HG03469 (cell line): Measurements from ENCODE around the gene MFAP2.

Source experiments
- ATAC-seq: cut with Tn5 transposase; IDR thresholded peaks from one replicate; pipeline ENCODE4 v1.9.1; 2021; ENCODE audit warnings: mild to moderate bottlenecking, moderate library complexity, moderate number of reproducible peaks; ENCODE audit not compliant: unreplicated experiment

MFAP2 gene

GRCh38 chr1:16981269-16981849 lies 939 bp upstream of the MFAP2 start:
- ATAC-seq = no peak

GRCh38 chr1:16979475-16980327 lies 719 bp downstream of the MFAP2 start:
- ATAC-seq = no peak

DNA sequence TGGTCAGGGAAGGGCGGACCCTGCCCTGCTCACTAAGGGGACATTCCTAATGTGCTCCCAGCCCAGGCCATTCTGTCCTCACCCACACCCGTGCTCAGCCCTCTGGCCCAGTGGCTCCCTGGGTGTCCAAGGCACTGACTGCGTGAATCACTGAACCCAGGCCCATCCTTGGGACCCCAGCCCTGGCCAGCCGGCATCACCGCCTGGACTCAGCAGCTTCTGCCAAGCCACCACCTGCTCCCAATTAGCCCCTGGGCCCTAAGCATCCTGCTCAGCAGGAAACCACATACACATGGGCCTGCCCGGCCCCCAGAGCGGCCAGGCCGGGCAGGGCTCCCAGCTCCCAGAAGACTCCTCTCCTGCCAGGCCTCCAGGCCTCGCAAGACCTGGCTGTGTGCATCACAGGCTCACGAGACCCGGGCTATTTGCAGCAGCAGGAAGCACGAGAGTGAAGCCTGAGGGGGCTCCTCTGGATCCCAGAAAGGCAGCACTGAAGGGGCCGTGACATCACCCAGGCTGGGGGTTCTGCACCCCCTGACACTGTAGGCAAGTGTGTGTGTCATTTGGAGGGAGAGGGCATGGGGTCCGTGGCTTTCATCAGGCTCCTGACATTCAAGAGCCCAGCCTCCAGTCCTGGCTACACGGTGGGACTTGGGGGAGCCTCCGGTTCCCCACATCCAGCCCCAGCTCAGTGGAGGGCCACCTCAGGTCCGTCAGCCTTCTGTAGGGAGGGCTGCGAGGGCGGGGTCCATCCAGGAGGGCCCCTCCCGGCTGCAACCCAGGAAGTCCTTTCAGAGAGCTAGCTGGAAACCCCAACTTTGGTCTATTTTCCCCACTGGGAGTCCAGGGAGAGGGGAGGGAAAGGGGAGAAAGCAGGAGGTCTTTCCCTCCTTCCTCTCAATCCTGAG lies 1.6 kb downstream of the MFAP2 start:
- no peak for ATAC-seq

DNA sequence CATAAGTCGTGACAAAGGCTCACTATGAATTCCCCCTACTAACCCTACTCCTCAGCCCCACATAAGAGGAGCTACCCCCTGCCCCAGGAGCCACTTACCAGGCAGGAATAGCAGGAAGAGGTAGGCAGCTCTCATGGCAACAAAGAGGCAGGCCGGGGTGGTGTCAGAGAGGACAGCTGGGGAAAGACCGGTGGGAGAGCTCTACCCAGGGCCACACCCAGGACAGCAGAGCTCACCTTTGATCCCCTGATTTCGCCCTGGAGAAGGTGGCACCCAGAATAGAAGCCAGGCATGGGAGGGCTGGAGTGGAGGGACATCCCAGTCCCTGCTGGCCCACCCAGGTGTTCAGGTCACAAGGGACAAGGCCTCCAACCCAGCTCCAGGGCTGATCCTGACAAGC lies 2.3 kb downstream of the MFAP2 start:
- ATAC-seq = no peak

- ATAC-seq = no peak
Measured at GRCh38 chr1:16977377-16977776, 3.0 kb downstream of the MFAP2 start.

GRCh38 chr1:16976966-16977365 lies 3.5 kb downstream of the MFAP2 start:
- no peak for ATAC-seq

- ATAC-seq = no peak
Measured at GRCh38 chr1:16975838-16976237, 4.6 kb downstream of the MFAP2 start.

GRCh38 chr1:16975211-16975610 lies 5.2 kb downstream of the MFAP2 start:
- ATAC-seq = no peak

DNA sequence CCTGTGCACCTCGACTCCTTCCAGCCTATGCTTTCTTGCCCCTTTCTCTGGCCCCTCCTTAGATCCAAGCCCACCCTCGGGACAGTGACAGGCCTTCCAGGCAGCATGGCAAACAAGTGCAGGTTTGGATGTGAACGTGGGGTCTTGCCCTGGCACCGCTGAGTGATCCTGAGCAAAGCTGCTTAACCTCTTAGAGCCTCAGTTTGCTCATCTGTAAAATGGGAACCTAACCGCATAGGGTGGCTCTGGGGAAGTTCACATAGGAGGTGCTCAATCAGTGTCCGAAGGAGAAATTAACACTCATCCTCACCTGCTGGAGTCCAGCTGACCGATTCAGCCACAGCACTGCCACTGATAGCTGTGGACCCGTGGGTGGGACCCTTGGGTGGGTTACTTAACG lies 7.2 kb downstream of the MFAP2 start:
- ATAC-seq = no peak

DNA sequence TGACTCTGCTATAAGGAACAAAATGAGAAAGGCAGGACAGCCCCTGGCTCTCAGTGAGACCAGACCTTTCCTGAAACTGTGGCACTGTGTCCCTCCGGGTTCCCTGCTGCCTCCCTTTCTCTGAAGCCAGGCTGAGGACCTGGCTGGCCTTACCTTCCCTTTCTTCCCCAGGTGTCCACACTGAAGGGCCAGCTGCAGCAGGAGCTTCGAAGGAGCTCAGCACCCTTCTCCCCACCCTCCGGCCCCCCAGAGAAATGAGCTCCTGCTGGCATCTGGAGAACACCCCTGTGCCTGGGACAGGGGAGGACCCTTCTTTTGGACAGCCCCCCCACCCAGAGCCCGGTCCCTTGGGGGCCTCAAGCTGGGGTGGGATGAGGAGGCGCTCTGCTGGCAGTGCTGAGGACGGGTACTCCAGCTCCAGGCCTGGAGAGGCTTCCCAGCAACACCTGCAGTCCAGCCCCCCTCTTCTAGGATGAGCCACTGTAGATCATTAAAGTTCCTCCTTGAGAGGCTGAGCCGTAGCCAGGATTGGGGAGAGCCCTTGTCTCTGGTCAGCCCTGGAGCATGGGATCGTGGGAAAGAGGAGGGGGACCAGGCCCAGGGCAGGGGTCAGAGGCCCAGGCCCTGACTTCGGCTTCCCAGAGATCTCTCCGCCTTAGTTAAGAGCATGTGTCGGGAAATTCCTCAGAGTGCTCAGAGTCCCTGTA lies 8.1 kb downstream of the MFAP2 start:
- no peak for ATAC-seq

DNA sequence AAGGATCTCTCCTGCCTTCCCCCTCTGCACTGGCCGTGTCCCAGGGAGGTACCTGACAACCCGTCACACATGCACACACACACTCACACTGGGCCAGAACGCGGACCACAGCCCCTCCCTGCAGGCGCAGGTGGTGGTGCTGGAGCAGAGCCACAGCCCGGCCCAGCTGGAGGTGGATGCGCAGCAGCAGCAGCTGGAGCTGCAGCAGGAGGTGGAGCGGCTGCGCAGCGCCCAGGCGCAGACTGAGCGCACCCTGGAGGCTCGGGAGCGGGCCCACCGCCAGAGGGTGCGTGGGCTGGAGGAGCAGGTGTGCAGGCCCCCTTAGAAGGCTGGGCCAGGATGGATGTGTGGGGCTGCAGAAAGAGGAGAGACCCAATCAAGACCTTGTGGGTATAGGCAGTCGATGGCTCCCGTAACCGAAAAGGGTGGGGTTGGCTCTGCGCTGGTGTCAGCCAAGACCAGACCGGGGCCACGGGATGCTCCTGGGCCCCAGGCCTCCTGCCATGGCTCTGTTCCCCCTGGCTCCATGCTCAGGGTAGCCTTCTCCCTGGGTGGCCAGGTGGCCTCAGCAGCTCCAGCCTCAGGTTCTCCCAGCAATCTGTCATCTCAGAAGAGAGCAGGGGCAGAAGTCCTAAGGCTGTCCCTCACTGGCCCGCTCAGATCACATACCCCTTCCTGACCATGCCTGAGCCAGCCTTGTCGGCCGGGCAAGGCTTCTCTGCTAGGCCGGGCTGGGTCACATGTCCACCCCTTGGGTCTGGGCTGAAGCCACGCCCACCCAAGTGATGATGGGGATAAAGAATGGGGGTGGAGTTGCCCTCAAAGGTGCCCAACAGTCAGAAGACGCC lies 8.9 kb downstream of the MFAP2 start:
- no peak for ATAC-seq

DNA sequence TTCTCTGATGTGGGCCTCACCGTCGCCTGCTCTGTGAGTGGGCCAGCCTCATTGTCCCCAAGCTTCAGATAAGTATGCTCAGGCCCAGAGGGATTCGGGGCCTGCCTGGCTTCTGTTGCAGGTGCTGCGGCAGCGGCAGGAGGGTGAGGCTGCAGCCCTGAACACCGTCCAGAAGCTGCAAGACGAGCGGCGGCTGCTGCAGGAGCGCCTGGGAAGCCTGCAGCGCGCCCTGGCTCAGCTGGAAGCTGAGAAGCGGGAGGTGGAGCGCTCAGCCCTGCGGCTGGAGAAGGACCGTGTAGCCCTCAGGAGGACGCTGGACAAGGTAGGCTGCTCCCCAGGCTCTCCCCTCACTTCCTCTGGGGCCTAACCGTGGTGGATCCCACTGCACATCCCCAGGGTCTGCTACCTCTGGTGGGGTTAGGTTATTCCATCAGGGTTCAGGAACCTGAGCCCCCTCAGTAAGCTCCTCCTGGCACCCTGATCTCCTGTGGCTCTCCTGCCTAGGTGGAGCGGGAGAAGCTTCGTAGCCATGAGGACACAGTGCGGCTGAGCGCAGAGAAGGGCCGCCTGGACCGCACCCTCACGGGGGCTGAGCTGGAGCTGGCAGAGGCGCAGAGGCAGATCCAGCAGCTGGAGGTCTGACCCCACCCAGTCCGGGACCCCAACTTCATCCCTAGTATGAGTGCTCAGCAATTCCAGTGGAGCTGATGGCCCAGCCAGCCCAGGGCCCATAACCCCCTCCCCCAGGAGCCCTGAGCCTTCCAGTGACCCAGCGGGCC lies 10.1 kb downstream of the MFAP2 start:
- ATAC-seq = no peak

DNA sequence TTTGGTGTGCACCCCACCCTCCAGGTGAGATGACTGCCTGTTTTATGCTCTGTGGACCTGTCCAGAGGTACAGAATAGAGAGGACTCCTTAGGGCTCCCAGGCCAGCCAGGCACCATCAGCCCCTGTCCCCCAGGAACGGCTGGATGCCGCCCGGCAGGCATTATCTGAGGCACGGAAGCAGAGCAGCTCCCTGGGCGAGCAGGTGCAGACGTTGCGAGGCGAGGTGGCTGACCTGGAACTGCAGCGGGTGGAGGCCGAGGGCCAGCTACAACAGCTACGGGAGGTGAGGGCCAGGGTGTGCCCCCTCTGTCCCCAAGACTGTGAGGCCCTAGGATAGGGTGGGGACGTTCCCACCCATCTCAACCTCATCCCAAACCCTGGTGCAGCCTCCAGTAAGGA lies 10.8 kb downstream of the MFAP2 start:
- ATAC-seq = no peak

GRCh38 chr1:16969057-16969611 lies 11.3 kb downstream of the MFAP2 start:
- no peak for ATAC-seq

DNA sequence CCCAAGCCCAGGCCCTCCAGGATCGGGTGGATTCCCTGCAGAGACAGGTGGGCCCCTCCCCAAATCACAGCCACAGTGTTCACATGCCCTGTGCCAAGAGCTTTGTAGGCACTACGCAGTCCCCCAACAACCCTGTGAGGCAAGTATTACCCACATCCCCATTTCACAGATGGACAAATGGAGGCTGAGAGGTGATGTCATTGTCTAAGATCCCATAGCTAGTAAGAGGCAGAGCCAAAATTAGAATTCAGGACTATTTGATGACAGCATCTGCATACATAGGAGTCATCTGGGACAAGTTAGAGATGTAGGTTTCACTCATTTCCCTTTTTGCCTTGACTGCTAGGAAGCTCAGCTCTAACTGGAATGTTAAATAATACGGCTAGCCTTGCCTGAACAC lies 12.0 kb downstream of the MFAP2 start:
- ATAC-seq = no peak

- ATAC-seq = no peak
Measured at GRCh38 chr1:16967962-16968361, 12.5 kb downstream of the MFAP2 start.

DNA sequence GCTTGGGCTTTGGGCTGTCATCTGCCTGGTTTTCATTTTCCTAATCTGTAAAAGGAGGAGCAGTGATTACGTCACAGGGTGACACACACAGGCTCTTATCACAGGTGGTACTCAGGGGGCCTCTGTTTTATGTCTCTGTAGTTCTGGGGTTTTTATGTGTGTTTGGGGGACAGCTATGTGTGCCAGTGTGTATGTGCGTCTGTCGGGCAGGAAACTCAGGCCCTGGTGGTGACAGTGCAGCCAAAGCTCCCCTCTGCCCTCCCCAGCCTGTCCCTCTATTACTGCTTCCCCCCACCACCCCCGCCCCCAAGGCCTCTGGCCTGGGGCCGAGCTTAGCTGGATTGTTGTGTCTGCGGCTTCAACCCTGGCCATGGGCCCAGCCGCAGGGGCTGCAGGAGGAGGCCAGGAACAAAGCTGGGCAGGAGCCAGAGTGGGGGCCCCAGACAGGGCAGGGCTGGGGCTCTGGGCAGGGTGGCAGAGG lies 13.3 kb downstream of the MFAP2 start:
- no peak for ATAC-seq

GRCh38 chr1:16966282-16966681 lies 14.1 kb downstream of the MFAP2 start:
- no peak for ATAC-seq
